HFF-Myc (cell line): Measurements from ENCODE around the gene WDR59.
"Not testable (repeated sequence)": the region's sequence is repeated elsewhere in the genome, so short reads cannot be mapped to it uniquely, and the experiment has no call there.

Source experiments
- DNase-seq: peaks from one replicate; pipeline ENCODE4 v3.0.0-alpha.2; 2011; ENCODE audit warnings: low read depth; ENCODE audit errors: extremely low read depth
- H3K4me3 ChIP-seq: replicated peaks from 2 replicates; pipeline ENCODE4 v1.5.1; 2011; ENCODE audit warnings: low read depth, mild to moderate bottlenecking, control low read depth, low read length
- CTCF ChIP-seq: IDR thresholded peaks from 2 replicates; pipeline ENCODE4 v1.5.1; 2012; ENCODE audit warnings: mild to moderate bottlenecking, low read depth, low read length, control low read depth; ENCODE audit errors: missing control alignments

WDR59 gene

GRCh38 chr16:75021410-75021809 lies 36.5 kb upstream of the WDR59 start:
- H3K4me3 ChIP-seq = no peak overlapping the region
- DNase-seq = no peak
- no peak for TF ChIP-seq CTCF

GRCh38 chr16:75019586-75019985 lies 34.7 kb upstream of the WDR59 start:
- H3K4me3 ChIP-seq = no peak overlapping the region
- TF ChIP-seq CTCF = no peak
- no peak for DNase-seq

GRCh38 chr16:75019007-75019406 lies 34.1 kb upstream of the WDR59 start:
- no peak for TF ChIP-seq CTCF
- no peak for DNase-seq
- no peak overlapping the region for H3K4me3 ChIP-seq

- no peak overlapping the region for H3K4me3 ChIP-seq
- no peak for TF ChIP-seq CTCF
- DNase-seq = no peak
Measured at GRCh38 chr16:75017670-75018525, 33.0 kb upstream of the WDR59 start.

- not testable (repeated sequence) for DNase-seq, H3K4me3 ChIP-seq
Measured at GRCh38 chr16:75016451-75017081, 31.6 kb upstream of the WDR59 start.

GRCh38 chr16:75014318-75014717 lies 29.4 kb upstream of the WDR59 start:
- H3K4me3 ChIP-seq = no peak overlapping the region
- no peak for TF ChIP-seq CTCF
- DNase-seq = no peak

- DNase-seq, H3K4me3 ChIP-seq: not testable (repeated sequence)
Measured at GRCh38 chr16:75013123-75013522, 28.2 kb upstream of the WDR59 start.
